ENCODE measurements around the gene ARHGAP10. TPM values are rescaled to one million over a fixed set of nuclear protein-coding genes. Genes with fewer than 3 reads are reported as not detected.

The ARHGAP10 gene
- total and polyA plus RNA-seq, 2 donors from 2014 or later, result 13.4 to 20.3 TPM

- no peak overlapping the region for H3K27ac ChIP-seq (ENCODE audit: low read depth in 2 of 2, low read length in 2 of 2)
- no peak overlapping the region for H3K9ac ChIP-seq (ENCODE audit: low read length in 3 of 3)
- no peak overlapping the region for H3K4me3 ChIP-seq (ENCODE audit: low read length in 3 of 3)
- FAIRE-seq (no peak), DNase-seq (no peak)
- H3K4me1 ChIP-seq (ENCODE audit: control insufficient read depth in 2 of 3, insufficient read depth in 2 of 3, low read depth in 1 of 3, low read length in 3 of 3), result no peaks in the 10 kb centered on the region
- no peaks in the 10 kb centered on the region for H3K27me3 ChIP-seq (ENCODE audit: control insufficient read depth, insufficient read depth, low read length)
- TF ChIP-seq CTCF (IDR thresholded peaks at IDR 0.05; ENCODE audit: borderline replicate concordance, extremely low read depth, insufficient read depth), result no peak
- peaks cover 0 to under 1% (median 0%) of the 10 kb centered on the region in 3 donors for H3K36me3 ChIP-seq (ENCODE audit: control insufficient read depth in 2 of 3, insufficient read depth in 3 of 3, low read length in 3 of 3)
- no peaks in the 10 kb centered on the region for H3K9me3 ChIP-seq (ENCODE audit: control insufficient read depth in 2 of 3, insufficient read depth in 1 of 3, low read length in 3 of 3)
- intact Hi-C loops (cut with DNase I), result no loop called here
Observed at GRCh38 chr4:148091896-148092295, 360.0 kb downstream of the ARHGAP10 start.

- H3K4me1 ChIP-seq (ENCODE audit: control insufficient read depth in 2 of 3, insufficient read depth in 2 of 3, low read depth in 1 of 3, low read length in 3 of 3), result no peaks in the 10 kb centered on the region
- no peaks in the 10 kb centered on the region for H3K27me3 ChIP-seq (ENCODE audit: control insufficient read depth, insufficient read depth, low read length)
- H3K9ac ChIP-seq (ENCODE audit: low read length in 3 of 3), result no peak overlapping the region
- DNase-seq, result no peak
- no peak overlapping the region for H3K4me3 ChIP-seq (ENCODE audit: low read length in 3 of 3)
- TF ChIP-seq CTCF (IDR thresholded peaks at IDR 0.05; ENCODE audit: borderline replicate concordance, extremely low read depth, insufficient read depth), result no peak
- H3K36me3 ChIP-seq (ENCODE audit: control insufficient read depth in 2 of 3, insufficient read depth in 3 of 3, low read length in 3 of 3), result peaks cover 0 to 5% (median 0%) of the 10 kb centered on the region in 3 donors
- no peak overlapping the region for H3K27ac ChIP-seq (ENCODE audit: low read depth in 2 of 2, low read length in 2 of 2)
- intact Hi-C loops (cut with DNase I), result no loop called here
- no peaks in the 10 kb centered on the region for H3K9me3 ChIP-seq (ENCODE audit: control insufficient read depth in 2 of 3, insufficient read depth in 1 of 3, low read length in 3 of 3)
- FAIRE-seq, result no peak
Observed at GRCh38 chr4:148092316-148093014, 360.6 kb downstream of the ARHGAP10 start.

- FAIRE-seq, result no peak
- Histone ChIP-seq H3K9me3 (ENCODE audit: control insufficient read depth in 2 of 3, insufficient read depth in 1 of 3, low read length in 3 of 3) (no peaks in the 10 kb centered on the region), H3K4me3 (ENCODE audit: low read length in 3 of 3) (no peak overlapping the region), H3K27me3 (ENCODE audit: control insufficient read depth, insufficient read depth, low read length) (no peaks in the 10 kb centered on the region), H3K36me3 (ENCODE audit: control insufficient read depth in 2 of 3, insufficient read depth in 3 of 3, low read length in 3 of 3) (peaks cover 0 to 5% (median 0%) of the 10 kb centered on the region in 3 donors), H3K9ac (ENCODE audit: low read length in 3 of 3) (no peak overlapping the region), H3K4me1 (ENCODE audit: control insufficient read depth in 2 of 3, insufficient read depth in 2 of 3, low read depth in 1 of 3, low read length in 3 of 3) (no peaks in the 10 kb centered on the region), H3K27ac (ENCODE audit: low read depth in 2 of 2, low read length in 2 of 2) (no peak overlapping the region)
- intact Hi-C loops (cut with DNase I), result no loop called here
- no peak for TF ChIP-seq CTCF (IDR thresholded peaks at IDR 0.05; ENCODE audit: borderline replicate concordance, extremely low read depth, insufficient read depth)
- DNase-seq, result no peak
Observed at GRCh38 chr4:148093065-148093464, 361.2 kb downstream of the ARHGAP10 start.

Measured in kidney (tissue), 14 donors.